HT1080 (cell line): Measurements from ENCODE around the gene DENND4A. TPM values are rescaled to one million over a fixed set of nuclear protein-coding genes. Genes with fewer than 3 reads are reported as not detected.
"Not testable (repeated sequence)": the region's sequence is repeated elsewhere in the genome, so short reads cannot be mapped to it uniquely, and the experiment has no call there.

Experiments used
- DNase-seq: peaks from one replicate; pipeline ENCODE4 v3.0.0-alpha.2; 2015; ENCODE audit warnings: low read depth
- total RNA-seq: library from RNA; depleted of rRNA; stranded (reverse); fragments of >200 nt; shearing (Covaris generic); gene quantifications from 2 replicates; pipeline ENCODE4 v1.2.3, GENCODE V29; 2014

DENND4A gene
- total RNA-seq, 1 experiment from 2014 or later = 9.5 TPM

- no peak for DNase-seq
These were observed 32.7 kb downstream of the DENND4A start for GRCh38 chr15:65759441-65759840.

GRCh38 chr15:65758242-65758641 is 33.9 kb downstream of the DENND4A start:
- DNase-seq = no peak

GRCh38 chr15:65757256-65757655 is 34.8 kb downstream of the DENND4A start:
- no peak for DNase-seq

- DNase-seq = no peak
These were observed 39.9 kb downstream of the DENND4A start for GRCh38 chr15:65752151-65752700.

GRCh38 chr15:65751431-65751830 is 40.7 kb downstream of the DENND4A start:
- no peak for DNase-seq

- no peak for DNase-seq
These were observed 44.8 kb downstream of the DENND4A start for GRCh38 chr15:65747265-65747664.

GRCh38 chr15:65743637-65744252 is 48.3 kb downstream of the DENND4A start:
- no peak for DNase-seq

GRCh38 chr15:65740148-65740547 is 51.9 kb downstream of the DENND4A start:
- no peak for DNase-seq

- no peak for DNase-seq
These were observed 53.4 kb downstream of the DENND4A start for GRCh38 chr15:65738649-65739048.

- not testable (repeated sequence) for DNase-seq
These were observed 58.5 kb downstream of the DENND4A start for GRCh38 chr15:65733599-65733998.

GRCh38 chr15:65732698-65733097 is 59.4 kb downstream of the DENND4A start:
- DNase-seq = no peak

- no peak for DNase-seq
These were observed 60.2 kb downstream of the DENND4A start for GRCh38 chr15:65731926-65732325.

- DNase-seq = no peak
These were observed 61.4 kb downstream of the DENND4A start for GRCh38 chr15:65730549-65731172.

GRCh38 chr15:65724464-65725215 is 67.5 kb downstream of the DENND4A start:
- no peak for DNase-seq

- no peak for DNase-seq
These were observed 68.2 kb downstream of the DENND4A start for GRCh38 chr15:65723876-65724275.

GRCh38 chr15:65722191-65722590 is 69.9 kb downstream of the DENND4A start:
- DNase-seq = no peak

GRCh38 chr15:65712415-65712814 is 79.7 kb downstream of the DENND4A start:
- DNase-seq = no peak

GRCh38 chr15:65695081-65695480 is 97.0 kb downstream of the DENND4A start:
- no peak for DNase-seq

GRCh38 chr15:65690778-65691177 is 101.3 kb downstream of the DENND4A start:
- DNase-seq = no peak

GRCh38 chr15:65690173-65690572 is 101.9 kb downstream of the DENND4A start:
- no peak for DNase-seq

GRCh38 chr15:65688462-65688861 is 103.6 kb downstream of the DENND4A start:
- DNase-seq = no peak

GRCh38 chr15:65682404-65682911 is 109.6 kb downstream of the DENND4A start:
- DNase-seq = no peak
